ENCODE measurements around the gene AP3D1.

DNA sequence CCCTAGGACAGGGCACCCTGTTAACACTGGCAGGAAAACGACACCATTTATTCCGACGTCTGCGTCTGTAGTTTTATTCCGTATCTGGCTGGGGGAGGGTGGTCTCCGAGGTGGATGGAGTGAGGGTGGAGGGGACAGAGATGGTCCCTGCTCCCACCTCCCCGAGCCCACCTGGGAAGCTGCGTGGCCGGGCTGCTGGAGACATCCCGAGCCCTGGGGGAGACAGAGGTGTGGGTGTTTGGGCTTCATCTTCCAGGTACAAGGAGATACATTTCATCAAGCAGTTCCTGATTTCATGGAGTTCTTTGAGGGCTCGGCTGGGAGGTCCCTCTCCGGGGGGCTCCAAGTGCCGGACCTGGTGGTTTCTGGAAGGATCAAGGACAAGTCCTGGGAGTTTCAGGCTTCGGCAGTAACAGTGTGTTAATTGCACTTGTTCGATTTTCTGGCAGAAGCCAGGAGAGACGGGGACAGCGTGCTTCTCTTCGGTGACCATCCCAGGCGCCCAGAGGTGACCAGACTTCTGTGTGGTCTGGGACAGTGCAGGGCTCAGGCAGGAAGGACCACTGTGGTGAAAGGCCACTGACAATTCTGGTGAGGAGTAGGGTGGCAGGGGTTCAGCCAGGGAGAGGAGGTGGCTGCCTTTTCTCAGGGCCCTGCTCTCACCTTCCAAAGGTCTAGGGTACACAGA, 80.2 kb downstream of the AP3D1 start:
- TF ChIP-seq, protein P1, sequence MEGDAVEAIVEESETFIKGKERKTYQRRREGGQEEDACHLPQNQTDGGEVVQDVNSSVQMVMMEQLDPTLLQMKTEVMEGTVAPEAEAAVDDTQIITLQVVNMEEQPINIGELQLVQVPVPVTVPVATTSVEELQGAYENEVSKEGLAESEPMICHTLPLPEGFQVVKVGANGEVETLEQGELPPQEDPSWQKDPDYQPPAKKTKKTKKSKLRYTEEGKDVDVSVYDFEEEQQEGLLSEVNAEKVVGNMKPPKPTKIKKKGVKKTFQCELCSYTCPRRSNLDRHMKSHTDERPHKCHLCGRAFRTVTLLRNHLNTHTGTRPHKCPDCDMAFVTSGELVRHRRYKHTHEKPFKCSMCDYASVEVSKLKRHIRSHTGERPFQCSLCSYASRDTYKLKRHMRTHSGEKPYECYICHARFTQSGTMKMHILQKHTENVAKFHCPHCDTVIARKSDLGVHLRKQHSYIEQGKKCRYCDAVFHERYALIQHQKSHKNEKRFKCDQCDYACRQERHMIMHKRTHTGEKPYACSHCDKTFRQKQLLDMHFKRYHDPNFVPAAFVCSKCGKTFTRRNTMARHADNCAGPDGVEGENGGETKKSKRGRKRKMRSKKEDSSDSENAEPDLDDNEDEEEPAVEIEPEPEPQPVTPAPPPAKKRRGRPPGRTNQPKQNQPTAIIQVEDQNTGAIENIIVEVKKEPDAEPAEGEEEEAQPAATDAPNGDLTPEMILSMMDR (conservative IDR thresholded peaks at IDR 0.05 in 1 of 2, IDR thresholded peaks at IDR 0.05 in 1 of 2; ENCODE audit: extremely low read depth in 1 of 2, insufficient read depth in 1 of 2, low read depth in 1 of 2, low read length in 2 of 2): no peak
- no peak for TF ChIP-seq EZH2 (IDR thresholded peaks at IDR 0.05; ENCODE audit: borderline replicate concordance, low read length)

Data from mammary epithelial cell (primary cell).